Measurements from ENCODE around the gene CAMK1D. TPM values are rescaled to one million over a fixed set of nuclear protein-coding genes. Genes with fewer than 3 reads are reported as not detected.
"Not testable (repeated sequence)": the region's sequence is repeated elsewhere in the genome, so short reads cannot be mapped to it uniquely, and the experiment has no call there.

The CAMK1D gene
- total RNA-seq, 1 experiment from 2014 or later = 6.0 TPM

- H3K9me3 ChIP-seq (ENCODE audit: insufficient read depth, low read depth); H3K4me2 ChIP-seq; H3F3A ChIP-seq (ENCODE audit: insufficient read depth, low read depth); H3K4me3 ChIP-seq; H3K79me2 ChIP-seq (ENCODE audit: low read depth); H3K36me3 ChIP-seq (ENCODE audit: low read depth); intact Hi-C loops (cut with micrococcal nuclease; ENCODE audit: unreplicated experiment); DNase-seq; H3K4me1 ChIP-seq (replicated peaks; ENCODE audit: insufficient read depth); POLR2A ChIA-PET (ENCODE audit: unreplicated experiment); H2AFZ ChIP-seq; BruUV-seq (replicated peaks); H3K9me2 ChIP-seq (ENCODE audit: insufficient read depth); H3K27me3 ChIP-seq (ENCODE audit: insufficient read depth, low read depth); H4K20me1 ChIP-seq (ENCODE audit: insufficient read depth); CTCF ChIA-PET; H3K27ac ChIP-seq: not testable (repeated sequence)
- peak; percentile 28 for TF ChIP-seq CTCF (conservative IDR thresholded peaks at IDR 0.05)
Measured at GRCh38 chr10:12810046-12810445, 460.7 kb downstream of the CAMK1D start.

GRCh38 chr10:12811826-12812225 is 462.5 kb downstream of the CAMK1D start:
- BruUV-seq (replicated peaks) = no TSS peak
- H3K4me3 ChIP-seq = no peak overlapping the region
- no peaks in the 10 kb centered on the region for H3K9me2 ChIP-seq (ENCODE audit: insufficient read depth)
- intact Hi-C loops (cut with micrococcal nuclease; ENCODE audit: unreplicated experiment) = no loop called here
- H3K27me3 ChIP-seq (ENCODE audit: insufficient read depth, low read depth) = no peaks in the 10 kb centered on the region
- ChIA-PET POLR2A (ENCODE audit: unreplicated experiment) (no interaction called here), CTCF (no interaction called here)
- no peak overlapping the region for H3K4me2 ChIP-seq
- H3K9me3 ChIP-seq (ENCODE audit: insufficient read depth, low read depth) = no peaks in the 10 kb centered on the region
- no peaks in the 10 kb centered on the region for H3K36me3 ChIP-seq (ENCODE audit: low read depth)
- no peaks in the 10 kb centered on the region for H3F3A ChIP-seq (ENCODE audit: insufficient read depth, low read depth)
- DNase-seq = no peak
- no peaks in the 10 kb centered on the region for H3K4me1 ChIP-seq (replicated peaks; ENCODE audit: insufficient read depth)
- TF ChIP-seq CTCF (conservative IDR thresholded peaks at IDR 0.05) (no peak), EZH2 (IDR thresholded peaks at IDR 0.05; ENCODE audit: low read depth) (no peak)
- H3K79me2 ChIP-seq (ENCODE audit: low read depth) = no peaks in the 10 kb centered on the region
- no peak overlapping the region for H2AFZ ChIP-seq
- no peaks in the 10 kb centered on the region for H4K20me1 ChIP-seq (ENCODE audit: insufficient read depth)
- no peak overlapping the region for H3K27ac ChIP-seq

GRCh38 chr10:12812571-12812970 is 463.2 kb downstream of the CAMK1D start:
- TF ChIP-seq CTCF (conservative IDR thresholded peaks at IDR 0.05) (no peak), EZH2 (IDR thresholded peaks at IDR 0.05; ENCODE audit: low read depth) (no peak)
- DNase-seq = no peak
- H3K27me3 ChIP-seq (ENCODE audit: insufficient read depth, low read depth) = no peaks in the 10 kb centered on the region
- POLR2A ChIA-PET (ENCODE audit: unreplicated experiment) = no interaction called here
- no peaks in the 10 kb centered on the region for H3K4me1 ChIP-seq (replicated peaks; ENCODE audit: insufficient read depth)
- H3F3A ChIP-seq (ENCODE audit: insufficient read depth, low read depth) = no peaks in the 10 kb centered on the region
- no peaks in the 10 kb centered on the region for H3K9me3 ChIP-seq (ENCODE audit: insufficient read depth, low read depth)
- CTCF ChIA-PET = no interaction called here
- no peaks in the 10 kb centered on the region for H3K36me3 ChIP-seq (ENCODE audit: low read depth)
- no peaks in the 10 kb centered on the region for H3K9me2 ChIP-seq (ENCODE audit: insufficient read depth)
- H3K79me2 ChIP-seq (ENCODE audit: low read depth) = no peaks in the 10 kb centered on the region
- H3K4me3 ChIP-seq = no peak overlapping the region
- H3K27ac ChIP-seq = no peak overlapping the region
- H2AFZ ChIP-seq = no peak overlapping the region
- H3K4me2 ChIP-seq = no peak overlapping the region
- no TSS peak for BruUV-seq (replicated peaks)
- H4K20me1 ChIP-seq (ENCODE audit: insufficient read depth) = no peaks in the 10 kb centered on the region
- intact Hi-C loops (cut with micrococcal nuclease; ENCODE audit: unreplicated experiment) = no loop called here

All from PC-9 (cell line).